ENCODE measurements around the gene COBL.

The COBL gene

DNA sequence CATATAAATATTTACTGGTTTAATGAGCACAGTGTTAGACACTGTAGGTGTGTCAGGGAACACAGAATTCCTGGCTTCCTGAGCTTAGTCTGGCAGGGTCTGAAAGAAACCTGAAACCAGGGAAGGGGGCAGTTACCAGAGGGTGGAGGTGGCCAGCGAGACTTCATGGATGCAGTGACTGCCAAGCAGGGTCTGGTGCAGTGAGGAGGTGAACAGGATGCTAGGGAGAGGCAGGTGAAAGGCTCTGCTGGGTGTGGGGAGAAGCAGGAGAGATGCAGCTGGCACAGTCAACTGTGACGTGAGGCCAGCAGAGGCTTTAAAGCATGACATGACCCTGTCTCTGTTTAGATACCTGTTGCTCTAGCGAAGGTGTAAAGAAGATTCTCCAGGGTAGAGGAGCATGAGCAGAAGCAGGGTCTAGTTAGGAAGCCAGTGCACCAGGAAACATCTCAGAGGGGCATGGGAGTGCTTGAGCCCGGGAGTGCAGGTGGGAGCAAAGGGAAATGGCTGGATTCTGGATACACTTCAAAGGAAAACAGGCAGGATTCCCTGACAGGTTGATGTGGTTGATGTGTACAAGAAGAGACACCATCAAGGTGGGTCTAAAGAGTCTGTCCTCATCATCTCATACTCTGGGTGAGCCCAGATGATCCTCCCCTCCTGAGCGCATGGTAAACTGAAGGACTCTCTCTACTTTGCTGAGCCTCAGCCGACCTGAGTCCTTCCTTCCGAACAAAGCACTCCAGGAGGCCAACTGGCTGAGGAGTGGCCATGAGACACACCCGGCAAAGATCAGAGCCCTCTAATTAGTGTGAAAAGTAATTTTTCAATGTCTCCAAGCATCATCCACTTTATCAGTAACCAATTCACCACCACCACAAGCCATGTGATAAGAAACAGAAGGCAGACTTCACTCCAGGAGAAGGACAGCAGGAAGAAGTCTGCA lies 186.8 kb downstream of the COBL start:
- TF ChIP-seq, protein P1, sequence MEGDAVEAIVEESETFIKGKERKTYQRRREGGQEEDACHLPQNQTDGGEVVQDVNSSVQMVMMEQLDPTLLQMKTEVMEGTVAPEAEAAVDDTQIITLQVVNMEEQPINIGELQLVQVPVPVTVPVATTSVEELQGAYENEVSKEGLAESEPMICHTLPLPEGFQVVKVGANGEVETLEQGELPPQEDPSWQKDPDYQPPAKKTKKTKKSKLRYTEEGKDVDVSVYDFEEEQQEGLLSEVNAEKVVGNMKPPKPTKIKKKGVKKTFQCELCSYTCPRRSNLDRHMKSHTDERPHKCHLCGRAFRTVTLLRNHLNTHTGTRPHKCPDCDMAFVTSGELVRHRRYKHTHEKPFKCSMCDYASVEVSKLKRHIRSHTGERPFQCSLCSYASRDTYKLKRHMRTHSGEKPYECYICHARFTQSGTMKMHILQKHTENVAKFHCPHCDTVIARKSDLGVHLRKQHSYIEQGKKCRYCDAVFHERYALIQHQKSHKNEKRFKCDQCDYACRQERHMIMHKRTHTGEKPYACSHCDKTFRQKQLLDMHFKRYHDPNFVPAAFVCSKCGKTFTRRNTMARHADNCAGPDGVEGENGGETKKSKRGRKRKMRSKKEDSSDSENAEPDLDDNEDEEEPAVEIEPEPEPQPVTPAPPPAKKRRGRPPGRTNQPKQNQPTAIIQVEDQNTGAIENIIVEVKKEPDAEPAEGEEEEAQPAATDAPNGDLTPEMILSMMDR (IDR thresholded peaks at IDR 0.05), result no peak

DNA sequence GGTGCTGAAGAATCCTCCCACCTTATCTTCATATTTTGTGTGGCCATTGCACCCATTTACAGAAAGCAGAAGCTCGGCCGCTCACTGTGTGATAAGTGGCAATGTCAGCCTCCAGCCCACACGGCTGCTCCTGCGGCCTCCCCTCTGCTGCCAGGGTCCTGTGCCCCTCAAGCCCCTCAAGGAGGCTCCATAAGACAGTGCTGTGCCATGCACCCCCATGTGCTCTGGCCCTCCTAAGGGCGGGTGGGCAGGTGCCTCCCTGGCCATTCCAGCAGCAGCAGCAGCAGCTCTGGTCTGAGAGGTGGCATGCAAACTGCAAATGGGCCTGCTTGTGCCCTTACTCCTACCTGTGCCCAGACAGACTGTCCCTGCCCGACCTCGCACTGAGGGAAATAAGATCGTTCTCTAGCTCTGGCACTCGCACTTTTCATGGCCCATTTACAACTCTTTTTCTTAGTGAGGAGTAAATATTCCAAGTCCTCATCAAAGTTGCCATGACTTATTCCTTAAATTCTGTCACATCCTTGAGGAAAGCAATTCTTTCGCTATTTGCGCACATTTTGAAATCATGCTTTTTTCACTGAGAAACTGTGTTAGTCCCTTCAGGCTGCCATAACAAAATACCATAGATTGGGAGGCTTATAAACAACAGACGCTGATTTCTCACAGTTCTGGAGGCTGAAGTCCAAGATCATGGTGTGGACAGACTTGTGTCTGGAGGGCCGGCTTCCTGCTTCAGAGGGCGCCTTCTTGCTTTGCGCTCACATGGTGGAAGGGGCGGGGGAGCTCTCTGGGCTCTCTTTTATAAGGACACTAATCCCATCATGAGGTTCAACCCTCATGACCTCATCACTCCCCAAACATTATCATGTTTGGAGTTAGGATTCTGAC lies 187.8 kb downstream of the COBL start:
- TF ChIP-seq, protein P1 (IDR thresholded peaks at IDR 0.05), result no peak

DNA sequence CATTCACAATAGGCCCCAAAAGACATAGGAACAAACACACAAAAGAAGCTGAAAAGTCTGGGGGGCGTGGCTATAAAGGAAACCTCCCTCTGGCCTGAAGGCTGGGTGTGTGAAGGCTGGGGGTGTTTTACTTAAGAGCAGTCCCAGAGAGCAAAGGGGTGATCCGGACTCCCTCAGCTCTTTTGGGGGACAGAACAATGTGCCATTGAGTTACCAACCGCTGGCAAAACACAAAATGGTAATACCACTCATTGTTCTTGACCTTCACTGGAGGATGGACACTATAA lies 189.0 kb downstream of the COBL start:
- TF ChIP-seq, protein P1 (IDR thresholded peaks at IDR 0.05), result no peak

DNA sequence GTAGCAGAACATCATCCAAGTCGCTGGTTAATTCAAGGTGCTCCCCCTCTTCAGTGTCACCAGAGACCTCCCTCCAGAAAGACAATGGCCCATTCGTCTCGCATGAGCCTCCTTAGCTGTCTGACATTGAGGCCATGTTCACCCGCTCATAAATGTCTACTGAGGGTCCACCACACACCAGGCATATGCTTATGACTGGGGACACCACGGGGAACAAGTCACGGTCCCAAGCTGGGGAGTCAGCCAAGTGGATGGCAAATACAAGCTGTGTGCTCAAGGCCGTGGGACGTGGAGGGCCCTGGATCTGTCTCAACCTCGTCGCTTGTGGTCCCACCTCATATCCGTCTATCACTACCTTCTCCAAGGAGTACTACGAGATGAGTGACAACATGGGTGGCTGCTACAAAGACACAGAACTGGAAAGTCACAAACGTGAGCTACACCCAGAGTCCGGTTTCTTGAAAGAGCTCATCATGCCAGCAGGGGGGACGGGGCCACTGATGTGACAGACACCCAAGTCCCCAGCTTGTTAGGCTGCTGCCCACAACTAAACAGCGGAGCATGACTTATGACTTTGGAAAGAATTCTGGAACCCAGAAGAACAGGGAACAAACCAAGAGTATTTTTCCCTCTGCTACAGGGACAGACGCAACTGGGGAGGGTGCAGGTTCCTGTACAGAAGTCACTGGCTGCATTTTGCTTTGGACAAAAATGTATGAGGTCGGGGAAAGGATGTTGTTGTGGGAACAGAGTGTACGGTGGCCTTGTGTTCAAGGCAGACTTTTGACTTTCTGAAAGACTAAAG lies 189.6 kb downstream of the COBL start:
- TF ChIP-seq, protein P1 (IDR thresholded peaks at IDR 0.05), result no peak

DNA sequence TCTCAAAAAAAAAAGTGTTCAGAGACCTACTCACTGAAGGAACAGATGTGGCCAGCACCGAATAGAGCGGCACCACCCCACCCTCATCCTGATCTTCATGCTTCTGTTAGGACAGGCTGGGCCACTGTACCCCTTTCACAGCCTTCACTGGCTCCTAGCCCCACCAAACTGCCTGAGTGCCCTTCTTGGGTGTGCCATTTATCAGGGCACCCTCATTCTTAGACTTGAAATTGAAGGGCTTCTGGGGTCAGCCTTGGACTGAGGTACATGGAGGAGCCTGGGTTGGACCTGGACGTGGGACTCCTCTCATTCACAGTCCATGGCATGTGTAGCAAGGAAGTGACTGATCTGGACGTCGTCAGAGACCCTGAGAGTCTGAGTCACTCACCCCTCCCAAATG lies 190.3 kb downstream of the COBL start:
- TF ChIP-seq, protein P1 (IDR thresholded peaks at IDR 0.05), result no peak

DNA sequence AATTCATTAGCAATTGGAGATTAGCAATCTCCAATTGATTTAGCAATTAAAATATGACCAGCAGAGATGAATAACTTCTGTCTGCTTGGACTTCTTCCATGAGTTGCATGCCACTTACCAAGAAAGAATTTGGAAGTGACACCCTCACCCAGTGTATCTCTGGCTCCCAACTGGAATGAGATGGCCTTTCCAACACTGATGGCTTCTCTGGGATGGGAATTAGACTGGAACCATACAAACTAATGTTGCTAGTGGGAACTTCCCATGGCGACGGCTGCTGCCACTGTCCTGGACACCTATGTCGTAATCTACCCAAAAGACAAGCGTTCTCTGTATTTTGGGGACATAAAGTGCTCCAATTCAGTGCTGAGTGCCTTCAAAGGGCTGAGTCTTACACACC lies 192.3 kb downstream of the COBL start:
- TF ChIP-seq, protein P1 (IDR thresholded peaks at IDR 0.05), result no peak

All from LNCAP (cell line).